Type B pancreatic cell (in vitro differentiated cells): ENCODE results near the gene RAMP1. TPM values are rescaled to one million over a fixed set of nuclear protein-coding genes. Genes with fewer than 3 reads are reported as not detected.

ENCODE experiments used
- DNase-seq: peaks from one replicate; pipeline ENCODE4 v3.0.0; 2021; ENCODE audit warnings: mixed read lengths; ENCODE audit not compliant: unreplicated experiment; ENCODE audit errors: extremely low spot score
- H3K27ac Mint-ChIP-seq: 2 replicates; pipeline ENCODE4 v1.8.0; 2021; ENCODE audit warnings: mild to moderate bottlenecking, mixed read lengths
- H3K27me3 Mint-ChIP-seq: 2 replicates; pipeline ENCODE4 v1.8.0; 2021; ENCODE audit warnings: mixed read lengths
- H3K36me3 Mint-ChIP-seq: 2 replicates; pipeline ENCODE4 v1.8.0; 2021; ENCODE audit warnings: mixed read lengths
- H3K4me1 Mint-ChIP-seq: one replicate; pipeline ENCODE4 v1.8.0; 2021; ENCODE audit warnings: mixed read lengths; ENCODE audit not compliant: unreplicated experiment
- H3K4me3 Mint-ChIP-seq: 2 replicates; pipeline ENCODE4 v1.8.0; 2021; ENCODE audit warnings: mild to moderate bottlenecking, mixed read lengths
- H3K9me3 Mint-ChIP-seq: 2 replicates; pipeline ENCODE4 v1.8.0; 2021; ENCODE audit warnings: mixed read lengths
- CTCF ChIP-seq: fragments of 200-600 bp; sonication (generic); conservative IDR thresholded peaks from 2 replicates; pipeline ENCODE4 v1.5.0; 2021; ENCODE audit warnings: antibody characterized with exemption, mild to moderate bottlenecking
- total RNA-seq: library from RNA; stranded (reverse); gene quantifications from 2 replicates; pipeline ENCODE4 v1.2.1, GENCODE V29; 2021; ENCODE audit warnings: low replicate concordance

RAMP1 gene
- total RNA-seq, 1 donor from 2014 or later = 11.3 TPM

DNA sequence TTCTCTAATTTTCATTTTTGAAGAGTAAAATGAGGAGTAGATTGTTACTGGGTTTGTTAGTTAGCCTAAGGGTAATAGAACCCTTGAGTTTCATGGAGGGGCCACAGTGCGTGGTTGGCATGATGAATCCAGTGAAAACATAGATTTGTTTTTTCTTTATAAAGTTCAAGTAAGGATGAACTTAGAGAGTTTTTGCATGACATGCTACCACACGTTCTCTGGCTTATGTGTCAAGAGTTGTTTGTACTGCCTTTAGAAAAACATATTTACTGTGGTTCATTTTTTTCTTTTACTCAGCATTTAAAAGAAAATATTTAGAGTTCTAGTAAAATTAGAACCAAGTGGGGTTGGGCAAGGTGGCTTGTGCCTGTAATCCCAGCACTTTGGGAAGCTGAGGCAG lies 39.0 kb upstream of the RAMP1 start:
- no peaks in the 10 kb centered on the region for H3K9me3 Mint-ChIP-seq
- DNase-seq = no peak
- H3K4me3 Mint-ChIP-seq = no peak overlapping the region
- peaks cover 13% of the 10 kb centered on the region for H3K27me3 Mint-ChIP-seq
- peaks cover 6% of the 10 kb centered on the region for H3K4me1 Mint-ChIP-seq
- no peak overlapping the region for H3K27ac Mint-ChIP-seq
- TF ChIP-seq CTCF = no peak
- no peaks in the 10 kb centered on the region for H3K36me3 Mint-ChIP-seq

DNA sequence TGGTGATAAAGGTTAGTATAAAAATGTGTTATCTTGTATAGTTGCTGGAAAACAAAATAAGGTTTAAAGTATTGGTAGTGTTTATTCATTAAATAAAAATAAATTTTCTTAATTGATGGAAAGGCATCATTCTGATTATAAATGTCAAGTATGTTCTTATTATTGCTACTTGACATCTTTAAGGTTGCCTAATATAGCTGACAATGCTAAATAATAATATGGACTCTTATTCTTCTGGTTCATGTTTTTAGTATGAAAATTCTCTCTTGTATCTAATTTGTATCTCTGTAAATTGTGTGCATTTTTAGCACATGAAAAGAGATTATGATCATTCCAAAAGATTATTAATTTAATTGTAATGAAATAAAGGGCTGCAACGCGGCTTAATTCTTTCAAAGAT lies 35.9 kb upstream of the RAMP1 start:
- Mint-ChIP-seq H3K4me3 (no peak overlapping the region), H3K27ac (no peak overlapping the region), H3K4me1 (no peaks in the 10 kb centered on the region), H3K36me3 (no peaks in the 10 kb centered on the region), H3K9me3 (no peaks in the 10 kb centered on the region), H3K27me3 (no peaks in the 10 kb centered on the region)
- no peak for TF ChIP-seq CTCF
- no peak for DNase-seq

DNA sequence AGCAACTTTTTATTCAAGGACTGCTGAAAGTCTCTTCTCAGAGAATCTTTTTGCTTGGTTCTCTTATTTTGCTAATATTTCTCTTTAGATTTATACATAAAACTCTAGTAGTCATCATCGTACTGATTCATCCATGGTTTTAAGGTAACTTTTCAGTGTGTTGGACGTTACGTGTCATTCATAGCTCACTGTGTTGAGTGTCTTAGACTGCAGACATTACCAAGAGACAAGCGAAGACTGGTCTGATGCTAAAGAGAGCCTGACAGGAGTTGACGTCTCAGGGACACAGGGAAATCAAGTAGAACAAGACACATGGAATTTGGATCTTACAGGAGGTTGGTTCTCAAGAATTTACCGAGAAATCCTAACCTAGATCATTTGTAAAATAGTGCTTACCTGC lies 35.3 kb upstream of the RAMP1 start:
- H3K27ac Mint-ChIP-seq = no peak overlapping the region
- H3K4me1 Mint-ChIP-seq = no peaks in the 10 kb centered on the region
- no peaks in the 10 kb centered on the region for H3K9me3 Mint-ChIP-seq
- TF ChIP-seq CTCF = no peak
- H3K27me3 Mint-ChIP-seq = no peaks in the 10 kb centered on the region
- no peak for DNase-seq
- H3K4me3 Mint-ChIP-seq = no peak overlapping the region
- no peaks in the 10 kb centered on the region for H3K36me3 Mint-ChIP-seq

DNA sequence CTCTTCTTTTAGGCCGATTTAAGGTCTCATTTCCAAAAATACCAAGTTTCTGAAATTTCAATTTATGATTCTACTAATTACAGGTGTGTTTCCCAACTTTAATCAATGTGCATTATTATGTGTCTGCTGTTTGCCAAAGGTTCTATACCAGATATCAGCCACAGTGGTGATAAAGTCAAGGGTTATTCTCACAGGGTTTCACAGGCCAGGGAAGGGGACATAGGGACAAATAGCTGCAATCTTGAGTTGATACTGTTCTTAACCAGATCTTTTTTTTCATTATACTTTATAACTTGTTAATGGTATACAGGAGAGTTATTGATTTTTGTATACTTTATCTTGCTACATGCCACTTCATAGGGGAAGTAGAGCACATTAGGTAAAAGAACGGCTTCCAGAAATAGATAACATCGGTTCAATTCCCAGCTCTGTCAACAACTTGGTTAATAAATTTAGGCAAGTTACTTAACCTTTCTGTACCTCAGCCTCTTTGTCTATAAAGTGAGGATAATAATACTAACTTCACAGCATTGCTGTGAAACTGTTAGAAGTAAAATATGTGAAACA lies 31.9 kb upstream of the RAMP1 start:
- no peak overlapping the region for H3K4me3 Mint-ChIP-seq

GRCh38 chr2:237830522-237830921 lies 28.9 kb upstream of the RAMP1 start:
- Mint-ChIP-seq H3K9me3 (no peaks in the 10 kb centered on the region), H3K4me1 (peaks cover 6% of the 10 kb centered on the region), H3K27ac (no peak overlapping the region), H3K27me3 (no peaks in the 10 kb centered on the region), H3K36me3 (no peaks in the 10 kb centered on the region), H3K4me3 (no peak overlapping the region)
- DNase-seq = no peak
- no peak for TF ChIP-seq CTCF

More for the DNA sequence above, 31.9 kb upstream of the RAMP1 start:
- DNase-seq = no peak
- no peaks in the 10 kb centered on the region for H3K27me3 Mint-ChIP-seq
- no peak for TF ChIP-seq CTCF
- H3K27ac Mint-ChIP-seq = no peak overlapping the region
- H3K9me3 Mint-ChIP-seq = no peaks in the 10 kb centered on the region
- H3K4me1 Mint-ChIP-seq = peaks cover 6% of the 10 kb centered on the region
- no peaks in the 10 kb centered on the region for H3K36me3 Mint-ChIP-seq

GRCh38 chr2:237833546-237833945 lies 25.9 kb upstream of the RAMP1 start:
- no peak for TF ChIP-seq CTCF
- Mint-ChIP-seq H3K27ac (no peak overlapping the region), H3K4me1 (peaks cover 6% of the 10 kb centered on the region)

More at GRCh38 chr2:237833546-237833945, 25.9 kb upstream of the RAMP1 start:
- Mint-ChIP-seq H3K36me3 (no peaks in the 10 kb centered on the region), H3K4me3 (no peak overlapping the region), H3K27me3 (peaks cover under 1% of the 10 kb centered on the region), H3K9me3 (no peaks in the 10 kb centered on the region)
- no peak for DNase-seq
